NCI-H524 treated with DMSO at 0.1 percent for 48 hours (cell line): ENCODE measurements around the gene HIVEP1.
"Not testable (repeated sequence)": the region's sequence is repeated elsewhere in the genome, so short reads cannot be mapped to it uniquely, and the experiment has no call there.

ENCODE experiments used
- DNase-seq: peaks from one replicate; lab custom pipeline; 2025; lab: John Stamatoyannopoulos, UW

Gene HIVEP1

GRCh38 chr6:12119085-12119588 lies 107.0 kb downstream of the HIVEP1 start:
- DNase-seq, result no peak

DNA sequence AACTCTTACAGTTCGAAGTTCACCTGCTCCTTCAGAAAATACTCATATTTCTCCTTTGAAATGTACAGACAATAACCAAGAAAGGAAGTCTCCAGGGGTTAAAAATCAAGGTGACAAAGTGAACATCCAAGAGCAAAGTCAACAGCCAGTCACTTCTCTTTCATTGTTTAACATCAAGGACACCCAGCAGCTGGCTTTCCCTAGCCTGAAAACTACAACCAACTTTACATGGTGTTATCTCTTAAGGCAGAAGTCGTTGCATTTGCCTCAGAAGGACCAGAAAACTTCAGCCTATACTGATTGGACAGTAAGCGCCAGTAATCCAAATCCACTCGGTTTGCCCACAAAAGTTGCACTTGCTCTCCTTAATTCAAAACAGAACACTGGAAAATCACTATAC lies 113.3 kb downstream of the HIVEP1 start:
- DNase-seq, result no peak

DNA sequence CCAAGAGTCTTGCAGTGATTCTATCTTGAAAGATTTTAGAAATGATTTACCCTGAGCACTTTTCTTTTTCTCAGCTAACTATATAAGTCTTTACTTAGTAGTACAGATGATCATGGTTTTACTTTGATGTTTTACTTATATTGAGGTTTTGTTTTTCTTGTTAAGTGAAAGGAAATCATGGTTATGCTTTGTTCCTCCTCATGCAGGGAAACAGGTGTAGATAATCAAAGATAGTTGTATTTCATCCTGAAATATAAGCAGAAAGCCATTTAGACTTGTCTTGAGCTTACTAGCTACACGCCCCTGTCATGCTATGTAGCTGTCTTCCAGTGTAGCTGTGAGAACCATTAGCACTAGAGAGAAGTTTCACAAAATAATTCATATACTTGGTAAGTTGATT lies 113.9 kb downstream of the HIVEP1 start:
- no peak for DNase-seq

DNA sequence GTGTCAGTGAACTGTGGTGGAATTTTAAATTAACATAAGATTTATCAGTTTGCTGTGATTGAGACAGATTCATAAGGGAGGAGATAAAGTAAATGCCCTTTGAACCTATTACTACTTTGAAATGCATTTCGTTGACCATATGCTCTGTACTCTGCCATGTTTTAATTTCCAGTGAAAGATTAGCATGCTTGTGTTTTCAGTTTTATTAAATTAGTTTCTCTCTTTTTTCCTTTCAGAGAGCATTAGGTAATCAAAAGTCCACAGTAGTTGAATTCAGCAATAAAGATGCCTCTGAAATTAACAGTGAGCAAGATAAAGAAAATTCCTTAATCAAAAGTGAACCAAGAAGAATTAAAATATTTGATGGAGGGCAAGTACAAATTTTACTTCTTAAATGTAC lies 117.4 kb downstream of the HIVEP1 start:
- no peak for DNase-seq

DNA sequence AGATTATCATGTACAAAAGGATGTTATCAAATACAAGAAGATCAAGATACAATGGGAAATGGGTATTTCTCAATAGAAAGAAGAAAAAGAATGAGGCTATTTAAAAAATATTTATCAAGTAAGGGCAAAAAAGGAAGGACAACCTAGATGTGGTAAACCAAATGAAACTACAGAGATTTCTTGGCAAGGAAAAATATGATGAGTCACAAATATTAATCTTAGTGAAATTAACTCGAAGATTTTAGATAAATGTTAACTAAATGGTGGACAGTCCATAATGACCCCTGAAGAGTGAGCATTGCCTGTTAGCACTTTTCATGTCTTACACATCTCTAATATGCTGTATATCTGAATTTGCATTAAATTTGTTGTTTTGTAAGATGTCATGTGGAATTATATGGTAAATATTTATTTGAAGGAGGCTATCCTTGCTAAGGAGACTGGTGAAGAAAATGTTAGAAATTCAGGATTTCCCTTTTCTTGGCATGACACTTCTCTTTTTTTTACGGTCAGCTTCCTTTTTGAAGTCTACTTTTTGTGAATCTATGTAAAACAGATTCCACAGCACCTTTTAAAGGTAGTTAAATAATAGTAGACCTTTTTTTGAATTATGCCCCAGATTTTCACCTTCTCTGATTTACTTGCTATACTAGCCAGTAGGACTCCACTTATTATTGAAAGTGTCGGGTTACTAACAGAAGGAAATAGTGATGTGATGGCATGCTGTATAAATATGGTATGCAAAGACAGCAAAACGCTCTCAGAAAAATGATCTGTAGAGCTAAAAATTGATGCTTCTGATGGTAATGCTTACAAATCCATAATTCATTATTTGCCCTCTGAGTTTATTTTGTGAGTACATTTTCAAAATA lies 120.5 kb downstream of the HIVEP1 start:
- DNase-seq, result no peak

GRCh38 chr6:12134581-12134980 lies 122.5 kb downstream of the HIVEP1 start:
- DNase-seq, result no peak

DNA sequence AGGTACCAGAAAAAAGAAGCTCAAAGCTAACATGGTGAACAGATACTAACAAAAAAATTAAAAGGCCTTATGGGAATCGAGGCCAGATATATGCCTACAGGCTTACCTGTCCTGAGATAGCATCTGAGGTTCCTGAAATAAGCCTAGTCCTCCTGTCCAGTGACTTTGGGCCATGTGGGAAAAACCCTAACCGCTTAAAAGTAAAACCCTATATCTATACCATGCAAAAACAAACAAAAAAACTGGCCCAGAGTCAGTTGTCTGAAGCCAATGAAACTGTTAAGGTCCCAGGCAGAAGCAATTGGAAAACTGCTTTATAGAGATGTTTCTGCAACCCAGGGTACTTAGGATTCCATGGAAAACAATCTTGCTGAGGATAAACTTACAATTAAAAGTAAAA lies 122.9 kb downstream of the HIVEP1 start:
- DNase-seq, result no peak

DNA sequence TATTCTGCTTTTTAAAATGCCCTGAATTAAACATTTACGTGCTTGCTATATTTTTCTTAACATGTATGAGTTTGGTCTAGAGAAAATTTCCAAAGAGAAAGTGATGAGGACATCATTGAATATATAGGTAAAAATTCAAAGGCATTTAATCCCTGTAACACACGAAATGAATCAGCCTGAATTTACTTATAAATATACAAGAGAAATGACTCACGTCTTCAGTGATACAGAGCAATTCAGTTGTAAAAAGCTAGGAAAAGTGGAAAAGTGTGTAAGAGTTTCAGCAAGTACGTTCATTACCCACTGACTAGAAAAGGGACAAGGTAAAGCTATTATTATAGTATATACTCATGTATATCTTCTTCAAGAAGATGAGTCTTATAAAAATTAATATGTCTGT lies 124.8 kb downstream of the HIVEP1 start:
- DNase-seq, result no peak

DNA sequence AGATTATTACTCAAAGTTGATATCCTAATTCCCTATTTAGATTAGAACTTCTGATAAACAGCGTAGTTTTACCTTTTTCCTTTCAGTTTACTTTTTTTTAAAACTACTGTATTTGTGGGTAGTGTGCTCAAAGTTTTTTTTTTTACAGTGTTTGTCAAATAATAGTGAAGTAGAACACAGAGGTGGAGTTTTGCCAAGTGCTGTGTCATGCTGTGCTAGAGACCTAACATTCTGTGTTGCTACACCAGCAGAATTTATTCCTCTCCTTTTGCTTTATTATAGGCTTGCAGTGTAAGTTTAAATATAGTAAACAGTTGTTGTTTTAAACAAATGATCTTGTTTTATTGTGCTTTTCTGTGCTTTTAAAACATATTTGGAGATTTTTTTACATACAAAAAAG lies 125.4 kb downstream of the HIVEP1 start:
- no peak for DNase-seq

DNA sequence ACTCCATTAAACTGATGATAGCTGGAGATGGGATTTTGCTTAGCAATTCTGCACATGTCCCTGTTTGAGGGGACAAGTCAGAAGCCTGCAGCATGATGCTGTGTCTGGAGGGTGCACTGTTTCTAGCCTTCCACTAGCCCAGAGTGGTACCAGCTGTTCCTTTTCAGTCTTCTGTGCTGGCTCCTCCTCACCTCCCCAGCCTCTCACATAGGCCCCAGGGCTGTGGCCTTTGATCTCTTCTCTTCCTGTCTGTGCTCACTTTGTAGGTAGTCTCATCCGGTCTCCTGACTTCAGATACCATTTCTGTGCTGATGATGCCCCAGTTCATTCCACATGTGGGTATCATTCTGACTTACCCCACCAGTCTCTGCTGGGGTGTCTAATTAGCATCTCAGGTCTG lies 126.3 kb downstream of the HIVEP1 start:
- DNase-seq, result no peak

- DNase-seq, result no peak
These were observed 126.8 kb downstream of the HIVEP1 start for GRCh38 chr6:12138936-12139335.

DNA sequence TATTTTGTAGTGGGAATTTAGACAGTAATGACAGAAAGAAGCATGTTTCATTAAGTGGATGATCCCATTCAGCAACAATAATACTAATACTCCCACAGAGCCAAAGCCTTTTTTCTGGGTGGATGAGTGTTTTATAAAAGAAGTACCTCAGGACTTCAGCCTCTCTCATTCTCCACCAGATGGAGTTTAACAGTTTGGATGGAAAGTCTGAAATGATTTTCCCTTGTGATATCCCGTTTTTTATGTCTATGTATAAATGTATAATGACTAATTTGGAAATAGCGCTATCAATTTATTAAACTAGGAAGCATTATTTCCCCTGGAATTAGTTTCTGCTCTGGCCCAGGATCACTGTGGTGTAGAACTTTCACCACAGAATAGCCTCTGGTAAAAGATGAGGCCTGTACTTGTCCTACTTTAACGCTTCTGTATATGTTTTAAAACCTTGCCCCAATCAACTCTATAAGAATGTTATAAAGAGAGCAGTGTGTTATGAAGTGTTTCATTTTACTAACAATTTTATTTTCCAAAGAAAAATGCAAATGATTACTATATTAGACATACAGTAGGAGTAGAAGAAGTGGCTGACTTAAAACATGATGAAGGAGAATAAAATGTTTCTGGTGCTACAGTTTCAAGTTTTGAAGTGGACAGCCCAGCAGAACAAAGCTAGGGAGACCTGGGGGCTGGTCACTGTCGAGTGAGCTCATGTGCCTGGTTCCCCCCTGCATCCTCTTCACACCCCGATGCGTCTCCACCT lies 135.6 kb downstream of the HIVEP1 start:
- no peak for DNase-seq

DNA sequence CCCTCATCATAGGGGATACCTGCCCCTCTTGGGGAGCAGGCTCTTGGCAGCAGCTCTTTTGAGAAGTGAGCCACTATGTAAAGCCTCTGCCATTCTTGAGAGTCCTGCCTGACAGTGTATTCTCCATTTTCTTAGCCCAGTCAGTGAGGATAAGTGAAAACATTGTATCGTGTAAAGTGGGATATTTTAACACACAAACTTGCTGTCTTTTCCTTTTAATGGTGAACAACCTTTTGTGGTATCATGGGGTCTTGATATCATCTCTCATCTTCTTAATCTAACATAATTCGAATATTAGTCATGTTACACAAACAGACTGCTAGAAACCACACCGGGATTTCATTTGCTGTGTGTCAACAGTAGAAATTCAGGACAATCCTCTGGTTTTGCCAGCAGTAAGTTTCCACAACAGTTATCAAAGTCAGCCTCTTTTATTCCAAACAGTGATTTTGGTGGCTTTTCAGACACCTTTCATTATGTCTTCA lies 136.2 kb downstream of the HIVEP1 start:
- no peak for DNase-seq

DNA sequence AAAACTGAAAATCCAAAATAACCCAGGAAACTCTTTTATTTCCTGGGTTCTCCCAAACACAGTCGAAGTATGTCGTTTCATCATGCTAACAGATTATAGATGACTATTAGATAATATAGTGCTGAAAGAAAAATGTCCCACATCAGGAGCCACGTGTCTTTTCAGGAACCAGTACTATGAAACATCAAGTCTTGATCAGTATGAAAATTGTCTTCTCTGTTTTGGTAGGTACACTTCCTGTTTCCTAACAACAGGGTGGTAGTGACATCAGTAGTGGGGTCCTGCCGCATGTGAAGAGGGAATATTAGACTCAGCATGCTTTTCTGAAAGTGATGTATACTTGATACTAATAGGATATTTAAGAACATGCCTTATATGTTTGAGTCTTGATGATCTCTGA lies 136.7 kb downstream of the HIVEP1 start:
- no peak for DNase-seq

DNA sequence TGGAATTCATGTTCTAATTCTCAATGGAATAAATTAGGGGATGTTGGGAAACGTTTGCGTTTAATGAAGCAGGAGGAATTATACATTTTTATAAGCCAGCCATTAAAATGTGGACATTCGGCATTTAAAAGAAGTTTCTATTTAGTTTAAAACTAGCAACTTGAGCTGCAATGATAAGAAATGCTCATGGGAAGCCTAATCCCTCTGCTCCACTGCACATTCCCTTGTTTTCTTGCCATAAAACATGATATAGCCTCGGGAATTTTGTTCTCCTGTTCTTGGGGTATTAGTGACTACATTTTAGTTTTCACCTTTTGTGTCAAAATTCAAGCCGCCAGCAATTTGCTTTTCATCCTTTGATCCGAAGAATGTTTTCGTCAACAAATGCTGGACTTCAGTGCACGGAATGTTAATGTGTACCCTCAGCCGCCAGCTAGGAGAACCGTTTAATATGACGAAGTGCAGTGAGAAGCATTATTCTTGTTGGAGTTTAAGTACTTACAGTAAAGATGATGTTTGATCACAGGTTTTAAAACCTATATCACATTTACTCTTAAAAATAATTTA lies 137.9 kb downstream of the HIVEP1 start:
- DNase-seq, result no peak

DNA sequence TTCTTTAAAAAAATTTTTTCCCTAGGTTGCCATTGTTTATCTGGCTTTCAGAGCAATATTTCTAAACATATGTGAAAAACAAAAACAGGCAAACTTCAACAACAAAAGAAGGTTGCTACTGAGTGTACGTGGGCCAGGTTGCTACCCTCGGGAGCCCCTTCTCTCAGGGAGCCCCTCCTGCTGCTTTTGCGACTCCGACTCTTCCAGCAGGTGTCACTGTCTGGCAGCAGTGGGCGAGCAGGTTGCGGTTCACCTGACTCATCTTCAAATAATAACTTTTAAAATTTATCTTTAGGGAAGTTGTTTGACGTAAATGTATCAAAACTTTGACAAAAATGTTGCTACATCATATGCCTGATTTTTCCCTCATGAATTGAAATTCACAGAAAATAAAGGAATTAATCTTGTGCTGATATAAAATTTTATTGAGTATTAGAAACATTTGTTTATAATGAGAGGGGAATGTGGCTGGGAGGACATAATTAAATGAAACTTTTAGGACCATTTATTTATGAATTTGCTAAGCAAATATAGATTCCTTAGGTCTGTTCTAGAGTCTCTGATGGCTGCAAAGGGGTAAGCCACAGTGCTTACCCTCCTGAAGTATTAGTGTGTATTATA lies 138.8 kb downstream of the HIVEP1 start:
- DNase-seq, result no peak

- DNase-seq, result no peak
These were observed 139.3 kb downstream of the HIVEP1 start for GRCh38 chr6:12151433-12151820.

DNA sequence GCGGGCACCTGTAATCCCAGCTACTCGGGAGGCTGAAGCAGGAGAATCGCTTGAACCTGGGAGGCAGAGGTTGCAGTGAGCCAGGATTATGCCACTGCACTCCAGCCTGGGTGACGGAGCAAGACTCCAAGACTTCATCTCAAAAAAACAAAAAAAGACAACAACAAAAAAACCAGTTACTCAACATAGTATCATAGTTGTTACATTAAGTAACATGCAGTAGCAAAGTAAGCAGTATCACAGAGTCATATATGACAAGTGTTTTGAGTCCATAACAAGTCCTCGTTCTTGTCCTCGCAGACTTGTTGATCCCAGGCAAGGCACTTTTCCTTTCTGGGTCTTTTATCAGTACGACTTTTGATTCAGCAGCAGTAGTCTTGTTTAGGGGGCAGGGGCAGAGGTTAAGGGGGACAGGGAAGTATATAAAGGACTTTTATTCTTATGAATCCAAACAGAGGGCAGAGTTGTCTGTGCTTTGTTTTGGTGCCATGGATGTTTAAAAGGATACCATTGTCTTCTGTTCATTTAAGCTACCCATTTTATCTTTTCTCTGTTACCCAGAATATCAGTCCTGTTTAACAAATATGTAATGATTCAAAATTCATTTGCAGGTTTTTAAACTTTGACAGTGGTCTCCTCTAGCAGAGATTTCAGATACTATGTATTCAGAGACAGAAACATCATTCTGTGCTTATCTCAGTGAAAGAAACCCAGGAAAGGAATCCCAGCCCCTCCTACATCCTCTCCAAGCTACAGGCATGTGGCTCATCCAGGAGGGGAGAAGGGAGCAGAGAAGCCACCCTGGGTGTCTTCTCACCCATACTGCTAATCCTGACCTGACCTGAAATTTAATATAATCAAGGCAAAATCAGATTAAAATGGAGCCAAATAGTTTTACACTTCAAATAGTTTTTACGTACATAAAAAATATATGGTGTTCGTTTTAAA lies 140.2 kb downstream of the HIVEP1 start:
- no peak for DNase-seq

DNA sequence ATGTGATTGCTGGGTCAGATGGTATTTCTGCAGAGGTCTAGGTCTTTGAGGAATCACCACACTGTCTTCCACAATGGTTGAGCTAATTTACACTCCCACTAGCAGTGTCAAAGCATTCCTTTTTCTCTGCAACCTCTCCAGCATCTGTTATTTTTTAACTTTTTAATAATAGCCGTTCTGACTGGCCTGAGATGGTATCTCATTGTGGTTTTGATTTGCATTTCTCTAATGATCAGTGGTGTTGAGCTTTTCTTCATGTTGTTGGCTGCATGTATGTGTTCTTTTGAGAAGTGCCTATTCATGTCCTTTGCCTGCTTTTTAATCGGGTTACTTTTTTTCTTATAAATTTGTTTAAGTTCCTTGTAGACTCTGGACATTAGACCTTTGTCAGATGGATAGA lies 143.7 kb downstream of the HIVEP1 start:
- DNase-seq, result not testable (repeated sequence)

GRCh38 chr6:12158686-12159415 lies 146.7 kb downstream of the HIVEP1 start:
- no peak for DNase-seq
